ENCODE measurements around the gene KIF5C. TPM values are rescaled to one million over a fixed set of nuclear protein-coding genes. Genes with fewer than 3 reads are reported as not detected.

KIF5C gene
- total and polyA plus RNA-seq, 2 of the 13 experiments (the other 11 are each of a cell fraction or from before 2014, with no cell fraction given) = 0.15 to 0.20 TPM

- POLR2A ChIA-PET = no interaction called here
- TF ChIP-seq KMT2A (CRISPR knock-in tag; IDR thresholded peaks at IDR 0.05) (no peak), ZNF44 (CRISPR knock-in tag; IDR thresholded peaks at IDR 0.05) (no peak), MXI1 (IDR thresholded peaks at IDR 0.05; ENCODE audit: borderline replicate concordance, low read depth, low read length) (no peak), HMGXB4 (CRISPR knock-in tag; IDR thresholded peaks at IDR 0.05; ENCODE audit: borderline replicate concordance in 1 of 2, low read depth in 1 of 2) (no peak), LBX2 (CRISPR knock-in tag; IDR thresholded peaks at IDR 0.05; ENCODE audit: borderline replicate concordance) (no peak), PHB2 (IDR thresholded peaks at IDR 0.05; ENCODE audit: partially characterized antibody) (no peak), NCOA1 (CRISPR knock-in tag; IDR thresholded peaks at IDR 0.05) (no peak), PREB (CRISPR knock-in tag; IDR thresholded peaks at IDR 0.05) (no peak), LRRFIP1 (CRISPR knock-in tag; conservative IDR thresholded peaks at IDR 0.05) (no peak), MLLT10 (CRISPR knock-in tag; IDR thresholded peaks at IDR 0.05) (no peak), NR0B2 (CRISPR knock-in tag; IDR thresholded peaks at IDR 0.05) (no peak), DR1 (CRISPR knock-in tag; IDR thresholded peaks at IDR 0.05) (no peak), SAP130 (CRISPR knock-in tag; IDR thresholded peaks at IDR 0.05; ENCODE audit: low read depth) (no peak), TGIF2 (CRISPR knock-in tag; IDR thresholded peaks at IDR 0.05) (no peak), ZNF770 (CRISPR knock-in tag; IDR thresholded peaks at IDR 0.05) (no peak), EEA1 (CRISPR knock-in tag; IDR thresholded peaks at IDR 0.05; ENCODE audit: borderline replicate concordance) (no peak)
Observed at GRCh38 chr2:148922776-148923475, 47.9 kb downstream of the KIF5C start.

More at GRCh38 chr2:148922776-148923475, 47.9 kb downstream of the KIF5C start:
- Histone ChIP-seq H3K36me3 (replicated peaks in 1 of 2; ENCODE audit: control insufficient read depth in 1 of 2, insufficient read depth in 2 of 2, low read length in 2 of 2) (no peaks in the 10 kb centered on the region), H3K79me2 (ENCODE audit: insufficient read depth, low read length) (no peaks in the 10 kb centered on the region), H3K9ac (ENCODE audit: insufficient read depth, low read depth, low read length) (no peak overlapping the region), H3K4me2 (ENCODE audit: low read depth, low read length) (no peak overlapping the region), H2AFZ (ENCODE audit: low read length) (no peak overlapping the region), H3K27me3 (ENCODE audit: control insufficient read depth in 1 of 2, insufficient read depth in 2 of 2, low read length in 2 of 2) (peaks cover 0 to 4% of the 10 kb centered on the region in 2 experiments; a peak in 2 of 5 replicates), H3K9me3 (ENCODE audit: low read length) (peaks cover 15% of the 10 kb centered on the region), H3K4me3 (replicated peaks in 1 of 3; ENCODE audit: insufficient read depth in 1 of 3, low read depth in 2 of 3, low read length in 3 of 3) (no peak overlapping the region), H3K27ac (ENCODE audit: extremely low read length, insufficient read depth, low read length) (no peak overlapping the region), H4K20me1 (ENCODE audit: insufficient read depth, low read length) (no peaks in the 10 kb centered on the region), H3K4me1 (ENCODE audit: insufficient read depth, low read length) (no peaks in the 10 kb centered on the region)
- CTCF ChIA-PET (ENCODE audit: low intra/inter-chr PET ratio, low total read pairs) = no interaction called here
- in situ Hi-C loops (cut with HindIII; ENCODE audit: extremely low pct_ligation_motif_present, low pct_unique_long_range_greater_than_20kb) = no loop called here
- 2% methylated on average over 3 of the region's 3 CpGs for WGBS (ENCODE audit: low lambda C conversion rate)
- ATAC-seq = no peak
- no TSS peak for BruUV-seq (replicated peaks)
- no peak for FAIRE-seq
- DNase-seq (ENCODE audit: low spot score) = no peak
- intact Hi-C loops (cut with micrococcal nuclease; ENCODE audit: unreplicated experiment) = no loop called here
